T-helper 2 cell (primary cell): ENCODE results near the gene ADCY7.

ENCODE experiments used
- DNase-seq, 5 experiments: peaks; one replicate each; pipeline versions ENCODE4 v3.0.0 to v3.0.0-alpha.2; 2012 to 2022

The ADCY7 gene

GRCh38 chr16:50299508-50300105, 33.3 kb downstream of the ADCY7 start:
- no peak for DNase-seq

- no peak for DNase-seq
Observed at GRCh38 chr16:50300942-50301625, 34.7 kb downstream of the ADCY7 start.

- no peak for DNase-seq
Observed at GRCh38 chr16:50301626-50302471, 35.5 kb downstream of the ADCY7 start.

GRCh38 chr16:50302472-50303005, 36.2 kb downstream of the ADCY7 start:
- no peak for DNase-seq

DNA sequence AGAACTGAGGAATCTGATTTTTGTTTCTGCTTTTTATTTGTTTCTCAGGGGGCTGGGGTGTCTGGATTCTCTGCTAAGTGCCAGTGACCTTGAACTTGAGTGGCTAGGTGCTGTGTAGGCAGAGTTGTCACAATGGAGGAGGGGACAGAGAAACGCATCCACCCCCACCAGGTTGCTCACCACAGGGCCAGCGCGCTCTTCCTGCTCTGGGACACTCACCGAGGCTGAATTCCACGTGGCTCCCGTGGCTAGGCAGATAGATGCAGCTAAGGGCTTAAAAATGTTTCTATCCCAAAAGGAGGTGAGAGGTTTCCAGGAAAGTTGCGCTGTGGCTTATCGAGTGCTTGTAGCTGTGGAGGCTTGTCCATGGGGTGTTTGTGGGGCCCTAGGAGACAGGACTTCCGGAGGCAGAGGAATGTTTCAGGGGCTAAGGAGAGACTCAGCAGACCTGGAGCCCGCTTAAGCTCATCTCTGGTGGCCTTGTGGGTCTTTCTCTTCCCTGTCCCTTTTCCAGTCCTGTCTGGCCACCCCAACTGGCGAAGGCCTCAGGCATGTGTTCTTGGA, 36.8 kb downstream of the ADCY7 start:
- DNase-seq, result no peak

DNA sequence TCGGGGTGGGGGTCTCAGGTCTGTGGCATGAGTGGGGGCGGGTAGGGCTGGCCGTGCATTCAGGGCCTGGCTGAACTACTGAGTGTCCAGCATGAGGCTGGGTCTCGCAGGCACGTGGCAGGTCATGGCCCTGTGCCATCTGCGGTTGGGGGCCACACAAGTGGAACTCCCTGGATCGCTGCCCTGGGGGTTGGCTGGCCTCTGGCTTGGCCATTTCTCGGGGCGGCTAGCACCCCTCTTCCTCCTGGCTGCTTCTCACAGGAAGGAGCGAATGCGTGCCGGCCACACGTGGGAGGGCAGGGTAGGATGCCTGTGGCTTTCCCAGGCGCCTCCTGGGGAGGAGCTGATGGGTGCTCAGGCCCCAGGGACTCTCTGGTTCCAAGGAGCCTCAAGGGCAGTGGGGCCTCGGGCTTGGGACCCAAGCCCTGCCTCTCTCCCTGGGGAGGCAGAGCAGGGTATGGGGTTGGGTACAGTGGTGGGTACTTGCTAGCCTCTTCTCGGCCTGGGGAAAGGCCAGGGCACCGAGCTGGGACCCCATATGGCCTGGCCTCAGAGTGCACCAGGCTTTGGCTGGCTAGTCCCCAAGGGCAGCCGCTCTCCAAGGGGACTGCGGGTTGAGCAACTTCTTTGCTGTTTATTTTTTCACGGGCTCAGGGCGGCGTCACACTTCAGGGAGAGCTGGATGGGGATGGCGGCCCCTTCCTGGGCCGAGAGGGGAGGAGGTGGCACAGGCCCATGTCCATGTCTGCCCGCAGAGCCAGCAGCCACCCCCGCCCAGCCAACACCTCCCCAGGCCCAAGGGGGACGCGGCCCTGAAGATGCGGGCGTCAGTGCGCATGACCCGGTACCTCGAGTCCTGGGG, 37.5 kb downstream of the ADCY7 start:
- no peak for DNase-seq

DNA sequence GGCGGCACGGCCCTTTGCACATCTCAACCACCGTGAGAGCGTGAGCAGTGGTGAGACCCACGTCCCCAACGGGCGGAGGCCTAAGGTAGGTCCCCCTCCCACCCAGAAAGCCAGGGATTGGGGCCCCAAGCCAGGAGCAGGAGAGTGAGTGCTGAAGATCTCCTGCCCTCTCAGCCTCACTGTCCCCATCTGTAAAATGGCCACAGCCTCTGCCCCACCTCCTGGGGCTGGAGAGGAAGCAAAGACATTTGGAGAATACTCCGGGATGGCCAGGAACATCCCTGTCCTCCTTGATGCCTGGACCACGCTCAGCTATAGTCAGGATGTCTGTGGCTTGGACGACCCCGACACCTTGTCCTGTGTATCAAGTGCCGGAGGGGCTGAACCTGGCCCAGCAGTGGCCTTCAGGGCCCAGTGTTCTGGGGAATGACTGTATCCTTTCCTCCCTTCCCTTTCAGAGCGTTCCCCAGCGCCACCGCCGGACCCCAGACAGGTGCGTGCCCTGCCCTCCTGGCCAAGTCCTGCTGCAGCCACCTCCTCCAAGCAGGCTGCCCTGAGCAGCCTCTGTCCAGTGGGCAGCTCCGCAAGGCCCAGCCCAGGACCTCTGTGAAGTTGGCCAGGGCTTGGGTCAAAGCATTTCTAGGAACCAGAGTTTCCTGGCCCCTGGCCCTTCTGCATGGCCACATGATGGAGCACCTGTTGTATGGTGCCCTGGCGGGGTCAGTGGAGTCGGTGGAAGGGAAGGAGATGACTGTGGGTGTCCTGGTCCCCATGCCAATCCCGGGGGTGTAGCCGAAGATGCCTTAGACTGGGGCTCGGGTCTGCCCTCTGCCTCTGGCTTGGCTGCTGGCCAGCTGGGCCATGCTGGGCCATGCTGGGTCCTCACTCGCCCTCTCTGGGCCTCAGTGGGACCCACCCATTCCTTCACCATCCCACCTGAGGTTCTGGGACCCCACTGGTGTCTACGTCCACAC, 38.4 kb downstream of the ADCY7 start:
- DNase-seq, result no peak

DNA sequence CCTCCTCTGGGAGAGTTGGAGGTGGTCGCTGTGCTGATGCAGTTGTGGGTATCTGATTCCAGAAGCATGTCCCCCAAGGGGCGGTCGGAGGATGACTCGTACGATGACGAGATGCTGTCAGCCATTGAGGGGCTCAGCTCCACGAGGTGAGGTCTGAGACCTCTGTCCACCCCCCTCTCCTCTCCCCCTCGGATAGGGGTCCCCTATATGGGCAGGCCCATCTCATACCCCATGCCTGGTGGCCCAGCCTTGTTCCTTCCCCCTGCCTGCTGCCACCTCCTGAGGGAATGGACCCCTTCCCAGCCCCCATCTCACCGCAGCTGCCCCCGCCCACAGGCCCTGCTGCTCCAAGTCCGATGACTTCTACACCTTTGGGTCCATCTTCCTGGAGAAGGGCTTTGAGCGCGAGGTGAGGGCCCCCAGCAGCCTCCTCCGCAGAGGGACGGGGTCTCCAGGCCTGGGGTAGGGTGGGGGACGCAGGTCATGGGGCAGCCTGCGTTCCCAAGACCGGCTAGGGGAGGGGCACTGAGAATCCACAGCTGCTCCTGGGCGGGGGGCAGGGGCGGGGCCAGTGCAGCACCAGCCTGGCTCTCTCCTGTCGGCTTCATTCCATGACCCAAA, 39.2 kb downstream of the ADCY7 start:
- no peak for DNase-seq

GRCh38 chr16:50306287-50306686, 39.9 kb downstream of the ADCY7 start:
- DNase-seq, result no peak

DNA sequence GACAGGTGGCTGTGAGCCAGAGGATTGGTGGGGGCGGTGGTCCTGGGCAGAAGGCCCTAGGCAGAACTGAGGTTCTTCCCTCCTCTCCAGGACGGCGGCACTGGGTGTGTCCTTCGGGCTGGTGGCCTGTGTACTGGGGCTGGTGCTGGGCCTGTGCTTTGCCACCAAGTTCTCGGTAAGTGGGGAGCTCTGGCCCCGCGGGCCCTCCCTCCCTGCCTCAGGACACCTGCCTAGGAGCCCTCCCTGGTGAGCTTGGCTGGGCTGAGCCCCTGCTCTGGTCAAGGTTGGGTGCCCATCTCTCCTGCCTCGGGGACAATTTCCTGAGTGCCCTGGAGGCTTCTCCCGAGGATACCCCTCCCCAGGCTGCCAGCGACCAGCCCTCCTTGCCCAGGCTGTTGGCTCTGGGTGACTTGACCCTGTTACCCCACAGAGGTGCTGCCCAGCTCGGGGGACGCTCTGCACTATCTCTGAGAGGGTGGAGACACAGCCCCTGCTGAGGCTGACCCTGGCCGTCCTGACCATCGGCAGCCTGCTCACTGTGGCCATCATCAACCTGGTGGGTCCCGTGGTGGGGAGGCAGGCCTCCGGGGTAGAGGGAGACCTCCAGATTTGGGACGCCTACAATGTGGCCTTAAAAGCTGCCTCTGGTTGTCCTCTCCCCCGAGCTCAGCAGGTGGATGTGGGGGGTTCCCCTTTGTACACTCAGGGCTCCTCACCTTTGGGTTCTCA, 42.0 kb downstream of the ADCY7 start:
- no peak for DNase-seq

- DNase-seq, result no peak
Observed at GRCh38 chr16:50309156-50309526, 42.8 kb downstream of the ADCY7 start.

DNA sequence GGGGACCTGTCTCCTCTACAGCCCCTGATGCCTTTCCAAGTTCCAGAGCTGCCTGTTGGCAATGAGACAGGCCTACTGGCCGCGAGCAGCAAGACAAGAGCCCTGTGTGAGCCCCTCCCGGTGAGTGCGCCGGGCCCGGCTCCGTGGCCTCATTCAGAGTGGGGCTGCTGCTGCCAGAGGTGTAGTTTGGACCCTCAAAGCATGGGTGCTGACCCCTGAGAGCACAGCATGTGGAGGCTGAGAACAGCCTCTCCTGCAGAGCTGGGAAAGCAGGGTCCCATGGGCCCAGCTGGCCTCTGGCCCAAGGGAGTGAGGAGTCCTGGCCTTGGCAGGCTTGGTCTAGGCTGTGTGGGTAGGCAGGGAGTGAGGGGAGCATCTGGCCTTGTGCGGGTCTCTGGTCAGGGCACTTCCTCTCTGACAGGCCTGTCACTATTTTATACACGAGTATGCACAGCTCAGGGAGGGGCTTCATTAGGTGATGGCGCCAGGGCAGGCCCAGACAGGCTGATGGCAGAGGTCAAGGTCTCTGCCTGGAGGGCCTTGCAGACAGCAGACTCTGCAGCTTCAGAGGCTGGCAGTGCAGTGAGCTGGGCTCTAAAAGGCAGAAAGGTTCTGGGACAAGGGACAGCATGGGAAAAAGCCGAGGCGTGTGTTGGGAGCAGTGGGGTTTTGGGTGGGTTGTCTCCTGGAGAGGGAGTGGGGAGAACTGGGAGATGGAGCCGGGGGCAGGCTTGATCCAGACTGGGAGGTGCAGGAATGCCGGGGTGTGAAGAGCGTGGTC, 43.4 kb downstream of the ADCY7 start:
- DNase-seq, result no peak

DNA sequence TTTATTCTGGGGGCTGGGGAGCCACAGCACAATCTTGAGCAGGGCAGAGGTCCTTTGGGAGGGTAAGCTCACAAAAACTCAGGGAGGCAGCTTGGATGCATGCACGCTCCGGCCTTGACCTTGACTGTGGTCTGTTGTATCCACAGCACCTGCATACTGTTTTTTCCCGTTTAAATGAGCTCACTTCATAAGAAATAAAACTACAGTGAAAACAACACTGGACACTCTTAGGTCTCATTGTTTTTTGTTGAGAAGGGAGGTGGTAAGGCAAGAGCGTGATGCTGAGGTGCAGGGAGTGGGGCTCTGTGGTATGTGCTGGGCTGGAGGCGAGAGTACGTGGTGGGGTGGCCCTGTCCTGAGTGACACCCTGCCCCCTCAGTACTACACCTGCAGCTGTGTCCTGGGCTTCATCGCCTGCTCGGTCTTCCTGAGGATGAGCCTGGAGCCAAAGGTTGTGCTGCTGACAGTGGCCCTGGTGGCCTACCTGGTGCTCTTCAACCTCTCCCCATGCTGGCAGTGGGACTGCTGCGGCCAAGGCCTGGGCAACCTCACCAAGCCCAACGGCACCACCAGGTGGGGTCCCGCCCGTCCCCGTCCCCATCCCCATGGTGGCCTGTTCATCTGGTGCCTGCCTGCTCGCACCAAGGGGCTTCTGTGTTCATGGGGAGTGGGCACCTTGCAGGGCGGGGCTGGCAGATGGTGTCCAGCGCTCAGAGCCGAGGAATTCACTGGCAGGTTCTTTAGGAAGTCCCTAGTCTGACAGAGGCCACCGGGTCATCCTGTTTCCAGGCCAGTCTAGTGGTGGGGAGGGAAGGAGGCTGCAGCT, 44.2 kb downstream of the ADCY7 start:
- DNase-seq, result no peak

DNA sequence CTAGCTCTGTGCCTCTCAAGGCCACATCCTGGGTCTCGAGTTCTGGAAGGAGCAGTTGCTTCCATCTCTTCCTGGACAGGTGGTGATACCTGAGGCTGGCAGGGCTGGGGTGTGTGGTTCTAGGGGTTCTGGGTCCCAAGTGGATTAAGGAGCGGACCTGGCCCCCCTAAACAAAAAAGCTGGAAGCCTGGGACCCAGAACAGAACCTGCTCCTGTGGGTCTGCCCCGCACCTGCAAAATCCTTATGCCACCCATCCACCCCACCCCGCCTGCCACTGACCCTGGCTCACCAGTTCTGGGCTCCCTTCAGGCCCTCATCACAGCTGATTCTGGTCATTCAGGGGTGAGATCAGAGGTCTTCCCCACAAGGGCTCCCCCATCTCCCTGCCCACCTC, 44.8 kb downstream of the ADCY7 start:
- no peak for DNase-seq

- DNase-seq, result no peak
Observed at GRCh38 chr16:50311891-50312501, 45.6 kb downstream of the ADCY7 start.

DNA sequence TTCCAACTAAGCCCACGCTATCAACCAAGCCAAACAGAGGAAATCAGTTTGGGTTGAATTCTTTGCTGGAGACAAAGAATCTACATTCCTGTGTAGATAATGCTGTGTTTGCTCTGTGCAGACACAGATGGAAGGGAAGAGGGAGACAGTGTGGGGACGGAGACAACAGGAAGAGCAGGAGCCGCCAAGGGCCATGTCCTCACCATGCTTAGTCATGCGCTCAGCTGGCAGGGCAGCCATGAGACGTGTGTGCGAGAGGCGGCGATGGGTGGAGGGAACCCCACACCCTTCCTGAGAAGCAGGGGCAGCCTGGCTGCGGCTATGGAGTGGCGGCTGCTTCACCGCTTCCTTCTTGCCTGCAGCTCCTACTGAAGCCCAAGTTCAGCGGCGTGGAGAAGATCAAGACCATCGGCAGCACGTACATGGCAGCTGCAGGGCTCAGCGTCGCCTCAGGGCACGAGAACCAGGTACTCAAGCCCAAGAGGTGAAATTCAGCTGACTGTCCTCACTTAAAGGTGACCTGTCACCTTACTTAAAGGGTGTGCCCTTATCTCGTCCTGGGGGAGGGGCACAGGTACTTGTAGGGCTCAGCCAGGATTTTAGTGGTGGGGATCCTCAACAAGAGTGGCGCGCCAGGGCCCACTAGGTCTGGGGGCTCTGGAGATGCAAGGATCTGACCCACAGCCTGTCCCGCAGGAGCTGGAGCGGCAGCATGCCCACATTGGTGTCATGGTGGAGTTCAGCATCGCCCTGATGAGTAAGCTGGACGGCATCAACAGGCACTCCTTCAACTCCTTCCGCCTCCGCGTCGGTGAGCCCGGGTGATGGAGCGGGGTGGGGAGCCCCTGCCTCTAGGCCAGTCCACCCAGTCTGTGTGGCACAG, 47.5 kb downstream of the ADCY7 start:
- peak in 2 of 5 experiments; percentile 44 to 88 for DNase-seq

- DNase-seq, result no peak
Observed at GRCh38 chr16:50314665-50315064, 48.3 kb downstream of the ADCY7 start.
